Glutamatergic neuron (in vitro differentiated cells): ENCODE measurements around the gene PIP5K1B. TPM values are rescaled to one million over a fixed set of nuclear protein-coding genes. Genes with fewer than 3 reads are reported as not detected.

Experiments
- DNase-seq: peaks from one replicate; pipeline ENCODE4 v3.0.0; 2022
- H3K27ac Mint-ChIP-seq: one replicate; pipeline ENCODE4 v1.8.0; 2020; ENCODE audit warnings: mild to moderate bottlenecking, mixed read lengths, inconsistent platforms; ENCODE audit not compliant: unreplicated experiment
- H3K27me3 Mint-ChIP-seq: one replicate; pipeline ENCODE4 v1.8.0; 2020; ENCODE audit warnings: mild to moderate bottlenecking, moderate library complexity, mixed read lengths, inconsistent platforms; ENCODE audit not compliant: unreplicated experiment
- H3K36me3 Mint-ChIP-seq: one replicate; pipeline ENCODE4 v1.8.0; 2020; ENCODE audit warnings: mild to moderate bottlenecking, mixed read lengths, inconsistent platforms; ENCODE audit not compliant: unreplicated experiment
- H3K4me1 Mint-ChIP-seq: one replicate; pipeline ENCODE4 v1.8.0; 2020; ENCODE audit warnings: mild to moderate bottlenecking, low read depth, mixed read lengths, inconsistent platforms; ENCODE audit not compliant: unreplicated experiment
- H3K4me3 Mint-ChIP-seq: one replicate; pipeline ENCODE4 v1.8.0; 2020; ENCODE audit warnings: mild to moderate bottlenecking, mixed read lengths, inconsistent platforms; ENCODE audit not compliant: unreplicated experiment
- H3K9me3 Mint-ChIP-seq: one replicate; pipeline ENCODE4 v1.8.0; 2020; ENCODE audit warnings: mild to moderate bottlenecking, moderate library complexity, mixed read lengths, inconsistent platforms; ENCODE audit not compliant: unreplicated experiment
- CTCF ChIP-seq: fragments of 200-600 bp; sonication (generic); IDR thresholded peaks from one replicate; pipeline ENCODE4 v1.5.0; 2021; ENCODE audit not compliant: partially characterized antibody, unreplicated experiment
- total RNA-seq: library from RNA; stranded (reverse); fragmentation: NEBNext Ultra II Directional; extraction: Animal tissue kit (Norgen Biotek cat#: 25700); gene quantifications from one replicate; pipeline ENCODE4 v1.2.1, GENCODE V29; 2021; ENCODE audit not compliant: unreplicated experiment

Gene PIP5K1B
- total RNA-seq, 1 donor from 2014 or later = 0.27 TPM

- Mint-ChIP-seq H3K27me3 (no peaks in the 10 kb centered on the region), H3K9me3 (no peaks in the 10 kb centered on the region), H3K4me1 (no peaks in the 10 kb centered on the region), H3K36me3 (no peaks in the 10 kb centered on the region), H3K4me3 (no peak overlapping the region), H3K27ac (no peak overlapping the region)
- no peak for DNase-seq
- no peak for TF ChIP-seq CTCF
Measured at GRCh38 chr9:68746525-68746924, 41.5 kb downstream of the PIP5K1B start.

- H3K9me3 Mint-ChIP-seq = no peaks in the 10 kb centered on the region
- no peaks in the 10 kb centered on the region for H3K27me3 Mint-ChIP-seq
- H3K36me3 Mint-ChIP-seq = no peaks in the 10 kb centered on the region
- no peak for TF ChIP-seq CTCF
- DNase-seq = no peak
- no peak overlapping the region for H3K4me3 Mint-ChIP-seq
- H3K4me1 Mint-ChIP-seq = no peaks in the 10 kb centered on the region
- H3K27ac Mint-ChIP-seq = no peak overlapping the region
Measured at GRCh38 chr9:68747043-68747533, 42.0 kb downstream of the PIP5K1B start.

GRCh38 chr9:68749135-68749534 is 44.1 kb downstream of the PIP5K1B start:
- no peak for DNase-seq
- H3K27me3 Mint-ChIP-seq = no peaks in the 10 kb centered on the region
- no peaks in the 10 kb centered on the region for H3K4me1 Mint-ChIP-seq
- no peaks in the 10 kb centered on the region for H3K9me3 Mint-ChIP-seq
- no peak overlapping the region for H3K27ac Mint-ChIP-seq
- H3K4me3 Mint-ChIP-seq = no peak overlapping the region
- no peak for TF ChIP-seq CTCF
- H3K36me3 Mint-ChIP-seq = no peaks in the 10 kb centered on the region

- no peak for DNase-seq
- no peaks in the 10 kb centered on the region for H3K36me3 Mint-ChIP-seq
- H3K4me3 Mint-ChIP-seq = no peak overlapping the region
- H3K4me1 Mint-ChIP-seq = no peaks in the 10 kb centered on the region
- no peak for TF ChIP-seq CTCF
- no peaks in the 10 kb centered on the region for H3K9me3 Mint-ChIP-seq
- H3K27ac Mint-ChIP-seq = no peak overlapping the region
- H3K27me3 Mint-ChIP-seq = no peaks in the 10 kb centered on the region
Measured at GRCh38 chr9:68749579-68750159, 44.6 kb downstream of the PIP5K1B start.

GRCh38 chr9:68750255-68750654 is 45.2 kb downstream of the PIP5K1B start:
- no peaks in the 10 kb centered on the region for H3K36me3 Mint-ChIP-seq
- no peak for DNase-seq
- no peak for TF ChIP-seq CTCF
- H3K27me3 Mint-ChIP-seq = no peaks in the 10 kb centered on the region
- H3K27ac Mint-ChIP-seq = no peak overlapping the region
- no peaks in the 10 kb centered on the region for H3K9me3 Mint-ChIP-seq
- H3K4me1 Mint-ChIP-seq = no peaks in the 10 kb centered on the region
- no peak overlapping the region for H3K4me3 Mint-ChIP-seq
